GM21576 (cell line): Measurements from ENCODE around the gene ZNF503.
"Not testable (repeated sequence)": the region's sequence is repeated elsewhere in the genome, so short reads cannot be mapped to it uniquely, and the experiment has no call there.

Source experiments
- ATAC-seq: cut with Tn5 transposase; IDR thresholded peaks from one replicate; pipeline ENCODE4 v1.9.1; 2021; ENCODE audit warnings: mild to moderate bottlenecking, moderate library complexity; ENCODE audit not compliant: unreplicated experiment

The ZNF503 gene

DNA sequence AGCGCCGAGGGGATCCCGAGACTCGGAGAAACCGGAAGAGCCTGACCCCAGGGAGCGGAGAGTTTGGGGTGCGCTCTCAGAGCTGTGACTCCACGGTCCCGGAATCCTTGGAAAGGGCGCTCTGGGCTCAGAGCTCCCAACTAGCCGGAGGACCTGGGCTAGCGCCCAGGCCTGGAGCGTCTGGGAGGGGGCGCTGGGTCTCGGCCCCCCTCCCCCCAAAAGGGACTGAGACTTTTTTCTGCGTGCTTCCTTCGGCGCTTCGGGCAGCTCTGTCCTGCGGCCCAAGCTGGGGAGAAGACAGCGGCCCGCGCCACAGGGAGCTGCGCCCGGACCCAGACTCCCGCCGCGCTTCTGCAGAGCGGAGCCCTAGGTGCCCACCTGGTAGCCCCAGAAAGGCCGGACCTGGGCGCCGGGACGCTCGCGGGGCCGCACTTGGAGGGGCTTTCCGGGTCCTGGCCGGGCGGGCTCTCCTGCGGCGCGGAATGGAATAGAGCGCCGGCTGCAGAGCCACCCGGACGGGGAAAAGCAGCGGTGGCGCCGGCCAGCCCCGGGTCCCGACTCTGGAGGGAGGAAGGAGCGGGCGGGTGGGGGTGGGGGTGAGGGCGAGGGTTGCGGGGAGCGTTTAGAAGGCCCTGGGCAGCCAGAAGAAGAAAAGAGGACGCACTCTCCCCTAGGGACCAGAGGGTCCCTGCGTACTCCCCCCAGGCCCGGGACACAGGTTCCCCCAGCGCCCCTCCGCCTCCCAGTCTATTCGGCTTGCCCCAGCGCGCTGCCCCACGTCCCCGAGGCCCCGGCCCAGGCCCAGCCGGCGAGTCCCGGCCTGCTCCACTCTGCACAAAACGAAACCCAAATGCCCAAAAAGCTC is 4.7 kb downstream of the ZNF503 start:
- no peak for ATAC-seq

- ATAC-seq, result no peak
Measured at GRCh38 chr10:75395932-75396630, 5.5 kb downstream of the ZNF503 start.

DNA sequence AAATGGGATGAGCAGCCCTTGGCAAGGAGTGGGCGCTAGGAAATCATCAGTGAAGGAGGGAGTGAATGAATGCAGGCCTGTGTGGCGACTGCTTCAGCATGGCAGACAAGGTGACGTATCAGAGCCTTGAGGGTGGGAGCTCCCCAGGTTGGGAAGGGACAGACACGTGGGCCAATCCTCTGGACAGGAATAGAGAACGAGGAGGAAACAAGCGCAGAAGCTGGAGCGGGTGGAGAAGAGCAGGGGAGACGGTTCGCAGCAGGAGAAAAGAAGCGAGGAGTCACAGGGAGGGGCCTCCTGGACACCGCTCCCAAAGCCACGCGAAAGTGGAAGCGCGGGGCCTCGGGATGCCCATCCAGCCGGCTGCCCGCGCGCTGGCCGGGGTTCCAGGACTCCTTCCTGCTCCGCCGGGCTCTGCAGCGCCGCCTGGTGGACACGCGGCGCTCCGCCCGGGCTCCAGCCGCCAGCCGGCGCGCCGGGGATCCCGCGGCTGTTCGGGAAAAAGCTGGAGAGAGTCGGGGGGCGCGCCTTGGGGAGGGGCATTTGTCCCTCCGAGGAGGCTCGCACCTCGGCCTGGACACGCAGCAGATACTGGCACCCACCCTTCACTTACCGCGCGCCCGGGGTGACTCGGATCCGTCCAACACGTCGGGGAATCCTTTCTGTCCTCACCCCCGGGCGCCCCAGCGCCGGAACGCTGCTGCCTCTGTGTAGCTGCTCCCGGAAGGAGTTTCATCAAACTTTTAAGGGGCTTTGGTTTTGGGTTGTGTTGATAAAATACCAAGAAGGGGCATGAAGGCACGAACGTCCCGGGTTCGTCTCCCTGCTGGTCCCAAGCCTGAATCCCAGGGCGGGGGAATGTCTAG is 6.3 kb downstream of the ZNF503 start:
- no peak for ATAC-seq

DNA sequence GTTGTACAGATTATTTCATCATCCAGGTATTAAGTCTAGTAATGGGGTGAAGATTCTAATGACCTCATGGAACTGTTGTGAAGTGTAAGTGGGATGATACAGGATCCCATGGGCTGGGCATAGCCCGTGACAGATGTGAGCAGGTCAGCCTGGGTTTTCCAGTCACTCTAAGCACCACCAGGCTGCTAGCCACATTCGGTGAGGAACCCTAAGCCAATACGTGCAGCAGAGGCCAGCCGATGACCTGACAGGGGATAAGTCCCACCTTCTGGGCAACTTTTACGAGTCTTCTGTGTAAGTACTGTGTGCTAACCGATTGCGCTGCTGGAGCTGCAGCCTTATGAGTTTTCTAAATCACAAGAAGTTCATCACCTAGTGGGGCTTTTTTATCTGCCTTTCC is 7.3 kb downstream of the ZNF503 start:
- ATAC-seq, result no peak

DNA sequence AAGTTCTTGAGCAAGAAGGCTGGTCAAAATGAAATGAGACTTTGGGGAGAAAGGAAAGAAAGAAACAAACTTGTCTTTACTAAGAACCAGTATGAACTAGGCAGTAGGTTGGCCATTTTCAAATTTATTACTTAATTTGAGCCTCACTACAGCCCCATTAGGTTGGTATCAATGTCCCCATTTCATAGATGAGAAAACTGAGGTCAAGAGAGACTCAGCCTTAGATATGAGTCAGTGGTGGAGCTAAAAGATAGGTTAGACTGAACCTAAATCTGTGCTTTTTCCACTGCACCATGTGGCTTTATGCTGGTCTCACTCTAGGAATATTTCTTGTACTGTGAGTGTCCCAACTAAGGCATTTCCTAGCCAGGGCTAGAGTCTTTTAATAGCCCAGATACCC is 8.8 kb downstream of the ZNF503 start:
- no peak for ATAC-seq

GRCh38 chr10:75392271-75392670 is 9.3 kb downstream of the ZNF503 start:
- ATAC-seq, result no peak

DNA sequence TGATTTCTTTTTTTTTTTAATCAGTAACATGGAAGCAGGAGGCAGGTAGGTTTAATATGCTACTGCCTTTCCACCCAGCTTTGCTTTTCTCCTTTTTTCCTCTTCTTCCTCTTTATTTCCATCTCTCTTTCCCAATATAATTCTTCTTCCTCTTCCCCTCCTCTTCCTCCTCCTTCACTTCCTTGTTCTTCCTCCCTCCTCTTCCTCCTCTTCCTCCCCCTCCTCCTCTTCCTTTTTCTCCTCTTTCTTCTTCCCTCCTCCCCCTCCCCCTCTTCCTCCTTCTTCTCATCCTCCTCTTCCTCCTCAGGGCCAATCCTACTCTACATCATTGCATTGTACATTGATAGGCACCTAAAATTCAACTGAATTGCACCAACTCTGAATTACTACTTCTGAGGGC is 11.4 kb downstream of the ZNF503 start:
- no peak for ATAC-seq

GRCh38 chr10:75388082-75388481 is 13.5 kb downstream of the ZNF503 start:
- ATAC-seq, result no peak

DNA sequence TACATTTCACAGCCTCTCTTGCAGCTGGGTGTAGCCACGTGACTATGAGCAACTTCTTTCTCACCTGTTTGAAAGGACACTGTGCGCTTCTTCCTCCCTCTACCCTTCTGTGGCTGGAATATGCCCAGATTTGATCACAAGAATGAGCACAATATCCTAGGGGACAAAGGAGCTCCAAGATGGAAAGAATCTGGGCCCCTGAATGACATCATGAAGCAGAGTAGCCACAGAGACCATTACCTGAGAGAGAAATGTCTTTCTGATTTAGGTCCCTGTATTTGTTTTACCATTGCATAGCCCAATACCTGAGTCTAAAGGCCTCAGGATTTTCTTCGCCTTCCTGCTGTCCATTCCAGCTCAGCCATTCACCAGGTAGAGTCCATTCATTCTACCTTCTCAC is 15.4 kb downstream of the ZNF503 start:
- no peak for ATAC-seq

- no peak for ATAC-seq
Measured at GRCh38 chr10:75379817-75380216, 21.7 kb downstream of the ZNF503 start.

DNA sequence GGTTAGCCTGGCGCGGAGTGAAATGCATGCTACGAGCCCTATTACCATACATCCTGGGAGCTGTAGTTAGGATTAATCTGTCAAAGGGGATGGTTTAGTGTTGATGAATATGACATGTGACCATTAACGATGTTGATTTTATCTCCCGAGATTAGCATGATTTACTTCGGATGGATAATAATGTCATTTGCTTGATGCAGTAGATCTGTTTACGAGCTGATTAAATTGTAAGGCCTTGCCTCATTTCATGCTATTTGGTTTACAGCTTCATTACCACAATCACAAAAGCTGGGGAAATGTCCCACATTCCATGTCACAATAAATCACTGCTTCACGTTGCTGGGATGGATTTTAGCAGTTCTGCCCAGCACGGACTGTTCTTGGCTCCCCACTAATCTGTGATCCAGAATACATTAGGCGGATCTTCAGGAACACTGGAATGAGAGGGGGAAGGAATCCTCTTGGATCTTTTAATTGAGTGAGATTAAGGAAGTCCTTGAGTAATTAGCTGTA is 22.3 kb downstream of the ZNF503 start:
- no peak for ATAC-seq

DNA sequence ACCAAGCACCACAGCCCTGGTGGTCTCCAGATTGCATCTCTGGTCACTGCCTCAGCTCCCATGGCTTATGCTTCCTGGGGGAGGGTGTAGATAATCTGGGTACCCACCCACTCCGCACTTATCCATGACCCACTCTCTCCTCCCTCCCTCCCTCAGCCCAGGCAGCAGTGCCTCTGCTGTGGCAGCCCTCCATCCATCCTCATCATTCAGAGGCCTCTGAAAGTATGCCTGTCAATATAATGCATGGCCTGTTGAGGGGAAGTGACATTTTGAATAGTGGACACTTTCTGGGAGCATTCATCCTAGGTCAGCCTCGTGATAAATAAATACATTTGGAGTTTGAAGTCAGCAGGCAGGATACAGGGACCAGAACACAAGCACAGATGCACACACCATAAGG is 23.2 kb downstream of the ZNF503 start:
- ATAC-seq, result no peak

GRCh38 chr10:75377869-75378268 is 23.7 kb downstream of the ZNF503 start:
- no peak for ATAC-seq

- peak; percentile 95 for ATAC-seq
Measured at GRCh38 chr10:75375838-75376237, 25.7 kb downstream of the ZNF503 start.

DNA sequence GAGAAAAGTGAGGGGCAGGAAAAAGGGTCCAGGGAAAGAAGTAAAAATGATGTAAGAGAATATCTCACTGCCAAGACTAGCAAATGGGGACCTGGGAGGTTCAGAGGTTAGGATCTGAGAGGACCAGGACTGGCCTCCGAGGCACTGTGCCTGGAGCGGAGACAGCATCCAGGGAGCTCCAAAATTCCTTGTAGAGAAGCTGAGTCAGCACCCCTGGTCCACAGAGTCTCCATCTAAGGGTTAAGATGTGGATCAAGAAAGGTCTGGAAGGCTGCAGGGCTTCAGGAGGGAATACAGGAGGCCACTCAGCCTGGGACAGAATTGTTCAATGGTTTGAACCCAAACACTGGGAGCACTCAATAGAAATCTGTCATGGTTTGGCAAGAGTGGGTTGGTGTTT is 30.6 kb downstream of the ZNF503 start:
- no peak for ATAC-seq

GRCh38 chr10:75369838-75370237 is 31.7 kb downstream of the ZNF503 start:
- not testable (repeated sequence) for ATAC-seq

DNA sequence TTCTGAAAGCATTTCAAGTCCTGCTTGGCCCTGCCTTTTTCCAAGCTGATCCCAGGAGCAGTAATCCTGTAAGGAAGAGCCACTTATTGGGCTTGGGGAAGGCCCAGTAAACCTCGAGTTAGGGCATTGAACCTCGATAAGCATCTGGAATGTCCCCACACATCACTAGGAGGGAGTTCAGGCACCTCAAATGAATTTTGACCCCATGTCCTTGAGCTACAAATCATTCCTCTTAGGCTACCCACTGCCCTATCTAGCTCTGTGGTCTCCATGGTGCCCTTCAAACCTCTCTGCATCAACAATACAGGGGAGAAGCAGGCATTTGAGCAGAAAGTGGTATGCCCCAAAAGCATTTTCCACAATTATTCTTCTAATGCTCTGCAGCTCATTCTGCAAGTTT is 33.7 kb downstream of the ZNF503 start:
- no peak for ATAC-seq

DNA sequence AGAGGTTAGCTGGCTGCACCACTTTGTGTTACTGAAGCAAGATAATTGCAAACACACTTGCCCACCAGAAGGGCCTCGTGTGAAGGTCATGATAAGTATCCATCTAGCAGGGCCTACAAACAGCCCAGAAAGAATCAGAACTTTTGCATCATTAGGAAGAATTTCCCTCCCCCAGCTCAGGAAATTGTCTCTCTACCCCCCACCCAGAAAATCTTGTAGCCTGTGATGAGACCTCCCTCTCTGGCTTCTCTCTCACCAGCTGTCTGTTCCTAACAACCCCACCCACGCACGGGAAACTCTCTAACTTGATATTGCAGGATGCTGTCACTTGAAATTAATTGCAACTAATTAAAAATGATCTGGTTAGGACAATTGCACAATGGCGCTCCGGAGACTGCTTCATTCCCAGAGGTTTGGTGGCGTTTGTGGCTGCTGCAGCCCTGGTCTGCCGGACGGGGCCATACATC is 34.5 kb downstream of the ZNF503 start:
- no peak for ATAC-seq

DNA sequence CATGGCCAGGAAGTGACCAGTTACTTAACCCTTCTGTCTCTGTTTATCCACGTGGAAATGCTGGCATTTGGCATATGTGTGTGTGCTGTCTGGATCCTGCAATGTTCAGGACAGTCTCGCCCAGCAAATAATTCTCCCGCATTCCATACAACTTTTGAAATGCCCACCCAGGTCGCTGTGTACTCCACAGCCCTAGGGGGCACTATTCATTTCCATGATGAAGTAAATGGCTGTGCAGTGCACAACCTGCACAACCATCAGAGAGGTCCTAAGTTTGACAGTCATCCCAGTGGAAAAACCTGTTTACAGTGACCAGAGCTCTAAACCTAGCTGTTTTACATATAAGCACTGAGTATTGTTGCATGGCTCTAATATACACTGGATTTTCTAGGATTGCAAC is 38.1 kb downstream of the ZNF503 start:
- ATAC-seq, result no peak

- ATAC-seq, result not testable (repeated sequence)
Measured at GRCh38 chr10:75359876-75360275, 41.7 kb downstream of the ZNF503 start.

- ATAC-seq, result no peak
Measured at GRCh38 chr10:75358835-75359421, 42.6 kb downstream of the ZNF503 start.
